DND-41 (cell line): Measurements from ENCODE around the gene RPS15.

Experiments used
- ATAC-seq: fragments of 200-7000 bp; cut with Tn5 transposase; 3 replicates; pipeline ENCODE4 v1.9.1; 2021; ENCODE audit warnings: low read depth; ENCODE audit not compliant: insufficient read depth
- DNase-seq: peaks from one replicate; pipeline ENCODE4 v3.0.0-alpha.2; 2020
- H2AFZ ChIP-seq: 2 replicates; pipeline ENCODE4 v1.6.0; 2012; ENCODE audit warnings: low read depth, low read length
- H3K27ac ChIP-seq: 2 replicates; pipeline ENCODE4 v1.5.1; 2012; ENCODE audit warnings: low read length, inconsistent platforms
- H3K27me3 ChIP-seq: fragments of 200-600 bp; sonication (generic); 2 replicates; pipeline ENCODE4 v1.6.0; 2012; ENCODE audit warnings: low read length, mild to moderate bottlenecking, inconsistent platforms; ENCODE audit not compliant: insufficient read depth, poor library complexity
- H3K36me3 ChIP-seq: 2 replicates; pipeline ENCODE4 v1.5.1; 2012; ENCODE audit warnings: low read length, inconsistent platforms; ENCODE audit not compliant: insufficient read depth
- H3K4me1 ChIP-seq: 2 replicates; pipeline ENCODE4 v1.5.1; 2012; ENCODE audit warnings: mild to moderate bottlenecking, low read length; ENCODE audit not compliant: insufficient read depth
- H3K4me2 ChIP-seq: 2 replicates; pipeline ENCODE4 v1.6.0; 2012; ENCODE audit warnings: mild to moderate bottlenecking, moderate library complexity, low read length, inconsistent platforms; ENCODE audit not compliant: insufficient read depth
- H3K4me3 ChIP-seq, 2 experiments: fragments of 200-600 bp in 1 of 2; shearing (Covaris generic) in 1 of 2; 2 replicates each; pipeline ENCODE4 v1.5.1; 2012 to 2016; ENCODE audit warnings: inconsistent platforms in 2 of 2, low read length in 2 of 2, mild to moderate bottlenecking in 2 of 2, low read depth in 1 of 2, moderate library complexity in 1 of 2
- H3K79me2 ChIP-seq: 2 replicates; pipeline ENCODE4 v1.6.0; 2012; ENCODE audit warnings: low read length, inconsistent platforms; ENCODE audit not compliant: insufficient read depth
- H3K9ac ChIP-seq: 2 replicates; pipeline ENCODE4 v1.6.0; 2012; ENCODE audit warnings: low read depth, mild to moderate bottlenecking, inconsistent platforms, low read length, moderate library complexity
- H3K9me3 ChIP-seq: 2 replicates; pipeline ENCODE4 v1.5.1; 2012; ENCODE audit warnings: low read length, moderate library complexity, mild to moderate bottlenecking, inconsistent platforms; ENCODE audit not compliant: insufficient read depth, severe bottlenecking
- H4K20me1 ChIP-seq: 2 replicates; pipeline ENCODE4 v1.6.0; 2012; ENCODE audit warnings: low read length; ENCODE audit not compliant: insufficient read depth
- CTCF ChIP-seq: IDR thresholded peaks from 2 replicates; pipeline ENCODE4 v1.5.1; 2012; ENCODE audit warnings: borderline replicate concordance, low read length, moderate library complexity, mild to moderate bottlenecking; ENCODE audit not compliant: poor library complexity, severe bottlenecking; ENCODE audit errors: extremely low read depth
- EZH2 ChIP-seq: IDR thresholded peaks from 3 replicates; pipeline ENCODE4 v1.6.1; 2012; ENCODE audit warnings: borderline replicate concordance, low read depth, mild to moderate bottlenecking, moderate library complexity, low read length, inconsistent platforms; ENCODE audit not compliant: severe bottlenecking

RPS15 gene

GRCh38 chr19:1423436-1424191 lies 14.6 kb upstream of the RPS15 start:
- H3K36me3 ChIP-seq = peaks cover 99% of the 10 kb centered on the region
- H3K4me2 ChIP-seq = no peak overlapping the region

GRCh38 chr19:1424192-1424955 lies 13.8 kb upstream of the RPS15 start:
- no peak overlapping the region for H3K27ac ChIP-seq
- H4K20me1 ChIP-seq = peaks cover 91% of the 10 kb centered on the region
- no peak for ATAC-seq
- TF ChIP-seq EZH2 = no peak
- no peak for TF ChIP-seq CTCF
- no peak overlapping the region for H3K4me3 ChIP-seq
- DNase-seq = no peak
- no peak overlapping the region for H3K9ac ChIP-seq
- no peaks in the 10 kb centered on the region for H3K27me3 ChIP-seq
- H3K9me3 ChIP-seq = no peaks in the 10 kb centered on the region
- H2AFZ ChIP-seq = no peak overlapping the region
- peaks cover 90% of the 10 kb centered on the region for H3K79me2 ChIP-seq
- H3K4me2 ChIP-seq = no peak overlapping the region
- no peaks in the 10 kb centered on the region for H3K4me1 ChIP-seq
- H3K36me3 ChIP-seq = peaks cover 99% of the 10 kb centered on the region

More at GRCh38 chr19:1423436-1424191, 14.6 kb upstream of the RPS15 start:
- DNase-seq (no peak), ATAC-seq (no peak)
- no peaks in the 10 kb centered on the region for H3K9me3 ChIP-seq
- H2AFZ ChIP-seq = no peak overlapping the region
- H3K4me1 ChIP-seq = no peaks in the 10 kb centered on the region
- peaks cover 91% of the 10 kb centered on the region for H4K20me1 ChIP-seq
- no peaks in the 10 kb centered on the region for H3K27me3 ChIP-seq
- TF ChIP-seq EZH2 (no peak), CTCF (no peak)
- no peak overlapping the region for H3K9ac ChIP-seq
- H3K27ac ChIP-seq = no peak overlapping the region
- H3K79me2 ChIP-seq = peaks cover 95% of the 10 kb centered on the region
- H3K4me3 ChIP-seq = no peak overlapping the region

- ATAC-seq = no peak
- Histone ChIP-seq H3K27ac (no peak overlapping the region), H3K9ac (no peak overlapping the region), H3K27me3 (no peaks in the 10 kb centered on the region), H3K4me3 (no peak overlapping the region), H3K4me2 (no peak overlapping the region), H3K9me3 (no peaks in the 10 kb centered on the region), H3K36me3 (peaks cover 99% of the 10 kb centered on the region), H3K4me1 (no peaks in the 10 kb centered on the region), H2AFZ (no peak overlapping the region), H3K79me2 (peaks cover 88% of the 10 kb centered on the region), H4K20me1 (peaks cover 91% of the 10 kb centered on the region)
- TF ChIP-seq EZH2 (no peak), CTCF (no peak)
- DNase-seq = no peak
These were observed 12.9 kb upstream of the RPS15 start for GRCh38 chr19:1425102-1425837.
